Fibroblast of lung (primary cell): ENCODE data around the gene FBLN2.

Source experiments
- CTCF ChIP-seq, 2 donors: IDR thresholded peaks in 1 of 2; conservative IDR thresholded peaks in 1 of 2; 1 replicate in 1 of 2; 2 replicates in 1 of 2; pipeline ENCODE4 v1.5.1; 2011 to 2012; ENCODE audit warnings: low read length in 2 of 2, control low read depth in 1 of 2, inconsistent platforms in 1 of 2, low read depth in 1 of 2, mild to moderate bottlenecking in 1 of 2
- EZH2 ChIP-seq: IDR thresholded peaks from 2 replicates; pipeline ENCODE4 v1.5.1; 2012; ENCODE audit warnings: low read length, control low read depth, mild to moderate bottlenecking; ENCODE audit errors: missing control alignments

- TF ChIP-seq CTCF (conservative IDR thresholded peaks at IDR 0.05 in 1 of 2, IDR thresholded peaks at IDR 0.05 in 1 of 2; ENCODE audit: low read depth in 1 of 2, low read length in 2 of 2) = no peak
- no peak for TF ChIP-seq EZH2
Measured at GRCh38 chr3:13584901-13585300, 36.0 kb downstream of the FBLN2 start.
